ENCODE measurements around the gene FAM227B.

DNA sequence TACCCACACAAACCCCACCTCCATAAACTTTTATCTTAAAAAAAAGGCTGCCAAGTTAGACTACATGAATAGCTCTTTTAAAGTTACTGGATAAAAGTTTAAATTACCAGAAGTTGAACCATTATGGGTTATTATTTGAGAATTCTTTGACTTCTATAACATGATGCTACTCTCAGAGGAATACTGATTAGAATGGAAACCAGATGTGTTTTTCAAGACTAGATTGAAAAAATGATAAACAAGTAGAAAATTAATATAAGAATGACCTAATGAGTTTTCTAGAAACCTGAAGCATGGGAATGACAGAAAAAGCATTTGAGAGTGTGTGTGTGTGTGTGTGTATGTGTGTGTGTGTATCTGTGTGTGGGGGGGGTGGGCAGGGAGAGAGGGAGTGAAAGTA is 210.0 kb downstream of the FAM227B start:
- TF ChIP-seq CTCF (conservative IDR thresholded peaks at IDR 0.05) (no peak), EZH2 (IDR thresholded peaks at IDR 0.05; ENCODE audit: low read depth) (no peak)

Measured in PC-9 (cell line).